GM12873 (cell line): ENCODE results near the gene AP1G2.

Experiments used
- TF ChIP-seq, protein P1 (sequence below): IDR thresholded peaks from 2 replicates; pipeline ENCODE4 v1.5.1; 2012; ENCODE audit warnings: low read depth, mild to moderate bottlenecking, moderate library complexity, low read length, control low read depth; ENCODE audit not compliant: insufficient read depth; ENCODE audit errors: missing control alignments

The AP1G2 gene

DNA sequence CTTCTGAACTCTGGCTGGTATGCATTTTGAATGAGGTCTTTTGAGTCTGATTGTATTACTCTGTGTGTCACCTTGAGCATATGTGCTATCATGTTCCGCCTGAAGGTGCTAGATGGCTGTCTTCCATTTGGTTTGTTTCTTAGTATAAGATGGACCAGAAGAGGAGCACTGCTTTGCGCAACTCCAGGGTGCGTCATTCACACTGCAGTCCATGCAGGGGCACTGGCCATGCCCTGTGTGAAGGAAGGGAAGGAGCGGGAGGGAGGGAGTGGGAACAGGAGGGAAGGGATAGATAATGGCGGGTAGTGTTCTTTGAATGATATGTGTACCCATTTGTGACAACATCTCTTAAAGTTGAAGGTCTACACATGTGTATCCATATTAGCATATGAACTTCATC, 24.2 kb downstream of the AP1G2 start:
- TF ChIP-seq, protein P1, sequence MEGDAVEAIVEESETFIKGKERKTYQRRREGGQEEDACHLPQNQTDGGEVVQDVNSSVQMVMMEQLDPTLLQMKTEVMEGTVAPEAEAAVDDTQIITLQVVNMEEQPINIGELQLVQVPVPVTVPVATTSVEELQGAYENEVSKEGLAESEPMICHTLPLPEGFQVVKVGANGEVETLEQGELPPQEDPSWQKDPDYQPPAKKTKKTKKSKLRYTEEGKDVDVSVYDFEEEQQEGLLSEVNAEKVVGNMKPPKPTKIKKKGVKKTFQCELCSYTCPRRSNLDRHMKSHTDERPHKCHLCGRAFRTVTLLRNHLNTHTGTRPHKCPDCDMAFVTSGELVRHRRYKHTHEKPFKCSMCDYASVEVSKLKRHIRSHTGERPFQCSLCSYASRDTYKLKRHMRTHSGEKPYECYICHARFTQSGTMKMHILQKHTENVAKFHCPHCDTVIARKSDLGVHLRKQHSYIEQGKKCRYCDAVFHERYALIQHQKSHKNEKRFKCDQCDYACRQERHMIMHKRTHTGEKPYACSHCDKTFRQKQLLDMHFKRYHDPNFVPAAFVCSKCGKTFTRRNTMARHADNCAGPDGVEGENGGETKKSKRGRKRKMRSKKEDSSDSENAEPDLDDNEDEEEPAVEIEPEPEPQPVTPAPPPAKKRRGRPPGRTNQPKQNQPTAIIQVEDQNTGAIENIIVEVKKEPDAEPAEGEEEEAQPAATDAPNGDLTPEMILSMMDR = no peak

DNA sequence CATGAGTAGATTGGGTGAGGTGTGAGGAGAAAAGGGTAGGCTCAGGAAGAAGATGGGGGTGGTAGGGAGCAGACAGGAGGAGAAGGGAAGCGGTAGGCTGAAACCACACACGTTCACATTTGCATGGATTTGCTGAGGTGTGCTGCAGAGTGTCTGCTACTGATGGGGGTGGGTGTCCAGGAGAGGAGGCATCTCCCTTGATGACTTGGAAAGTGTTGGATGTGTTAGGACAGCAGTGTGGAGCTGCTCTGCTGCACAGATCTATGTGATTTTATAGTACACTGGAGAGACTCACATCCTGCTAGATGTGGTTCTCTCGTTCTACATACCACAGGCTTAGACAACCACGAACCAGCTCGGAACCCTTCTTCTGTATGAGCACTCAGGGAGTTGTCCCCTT, 25.3 kb downstream of the AP1G2 start:
- TF ChIP-seq, protein P1 = no peak

DNA sequence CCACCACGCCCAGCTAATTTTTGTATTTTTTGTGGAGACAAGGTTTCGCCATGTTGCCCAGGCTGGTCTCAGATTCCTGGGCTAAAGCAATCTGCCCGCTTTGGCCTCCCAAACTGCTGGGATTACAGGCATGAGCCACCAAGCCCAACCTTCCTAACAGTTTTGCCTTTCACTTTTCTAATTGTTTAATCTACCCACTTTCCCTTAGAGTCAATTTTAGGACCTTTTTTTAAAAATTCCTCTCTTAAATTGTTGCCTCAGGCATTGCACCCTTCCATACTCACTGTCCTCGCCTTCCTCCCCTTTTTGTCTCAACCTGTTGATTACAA, 27.5 kb downstream of the AP1G2 start:
- TF ChIP-seq, protein P1 = no peak

DNA sequence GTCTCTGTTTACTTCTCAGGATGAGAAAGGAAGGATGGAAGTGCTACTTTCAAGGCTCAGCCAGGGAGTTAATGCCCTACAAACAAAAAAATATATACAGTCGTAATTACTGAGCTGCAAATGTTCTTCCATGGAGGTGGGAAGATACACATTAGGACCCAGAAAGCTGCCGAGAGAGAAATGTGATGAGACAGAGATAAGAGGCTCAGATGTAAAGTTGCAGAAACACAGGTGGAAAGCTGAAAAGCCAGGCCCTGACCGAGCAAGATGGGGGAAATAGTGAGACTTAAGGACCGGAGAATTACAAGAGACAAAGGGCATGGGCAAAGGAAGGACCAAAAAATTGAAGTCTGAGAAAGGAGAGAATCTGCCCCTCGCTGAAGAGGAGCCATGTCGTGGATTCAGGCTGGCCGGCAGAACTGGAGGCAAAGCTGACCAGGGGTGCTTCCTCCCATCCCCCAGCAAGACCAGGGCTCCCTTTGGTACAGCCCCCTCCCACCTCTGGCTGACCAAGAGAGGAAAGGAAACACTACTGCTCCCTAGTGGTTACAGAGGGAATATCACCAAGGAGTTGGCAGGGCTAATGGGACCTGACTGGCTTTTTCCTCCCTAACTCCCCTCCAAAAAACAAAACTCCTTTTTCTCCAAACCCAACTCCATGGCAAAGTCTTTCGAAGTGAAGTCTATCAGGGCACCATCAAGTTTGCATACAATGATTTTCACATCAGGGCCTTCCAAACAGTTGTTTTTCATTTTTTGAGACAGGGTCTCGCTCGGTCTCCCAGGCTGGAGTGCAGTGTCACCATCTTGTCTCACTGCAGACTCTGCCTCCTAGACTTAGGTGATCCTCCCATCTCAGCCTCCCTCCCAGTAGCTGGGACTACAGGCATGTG, 28.1 kb downstream of the AP1G2 start:
- TF ChIP-seq, protein P1 = peak; percentile 89

DNA sequence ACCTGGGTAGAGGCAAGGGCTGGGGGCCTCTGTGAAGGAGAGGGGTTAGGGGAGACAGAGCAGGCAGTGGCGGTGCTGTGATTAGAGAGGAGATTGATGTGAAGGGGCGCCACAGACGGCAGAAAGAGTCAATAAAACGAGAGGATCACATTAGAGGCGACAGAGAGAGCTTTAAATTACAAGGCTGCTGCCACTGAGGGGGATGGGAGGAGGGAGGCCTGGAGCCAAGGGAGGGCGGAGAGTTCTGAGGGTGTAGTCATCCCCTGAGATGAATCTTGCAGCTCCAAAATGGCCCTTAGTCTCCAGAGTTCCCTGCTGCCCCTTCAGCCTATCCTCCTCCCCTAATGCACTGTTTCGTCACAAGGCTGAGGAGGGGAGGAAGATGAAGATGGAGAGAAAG, 28.8 kb downstream of the AP1G2 start:
- TF ChIP-seq, protein P1 = no peak

DNA sequence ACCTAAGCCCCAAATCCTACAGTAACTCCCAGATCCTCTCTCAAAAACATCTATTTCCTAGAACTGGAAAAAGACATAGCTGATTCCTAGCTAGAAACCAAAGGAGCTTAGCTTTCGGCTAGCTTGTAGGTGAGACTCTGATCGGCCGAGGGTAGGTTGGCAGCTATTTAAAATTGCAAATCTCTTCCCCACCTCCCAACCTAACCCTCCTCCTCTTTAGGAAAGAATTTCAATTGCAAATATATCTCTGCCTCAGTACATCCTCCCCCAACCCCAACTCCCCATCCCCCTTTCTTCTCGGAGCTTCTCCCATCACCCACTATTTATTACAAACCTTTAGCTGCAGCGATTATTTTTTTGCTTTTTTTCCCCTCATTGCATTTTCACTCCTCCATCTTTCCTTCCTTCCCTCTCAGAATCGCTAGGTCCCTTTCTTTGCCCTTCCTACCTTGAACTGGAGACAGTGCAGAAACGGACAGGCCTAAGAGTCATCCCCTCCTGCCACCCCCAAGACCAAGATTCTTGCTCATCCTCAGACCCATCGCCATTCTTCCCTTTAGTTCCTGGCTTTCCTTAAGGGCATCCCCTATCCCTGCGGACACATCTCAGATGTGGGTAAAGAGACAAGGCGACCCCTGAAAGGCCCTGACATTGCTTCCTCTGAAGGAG, 29.4 kb downstream of the AP1G2 start:
- TF ChIP-seq, protein P1 = no peak

DNA sequence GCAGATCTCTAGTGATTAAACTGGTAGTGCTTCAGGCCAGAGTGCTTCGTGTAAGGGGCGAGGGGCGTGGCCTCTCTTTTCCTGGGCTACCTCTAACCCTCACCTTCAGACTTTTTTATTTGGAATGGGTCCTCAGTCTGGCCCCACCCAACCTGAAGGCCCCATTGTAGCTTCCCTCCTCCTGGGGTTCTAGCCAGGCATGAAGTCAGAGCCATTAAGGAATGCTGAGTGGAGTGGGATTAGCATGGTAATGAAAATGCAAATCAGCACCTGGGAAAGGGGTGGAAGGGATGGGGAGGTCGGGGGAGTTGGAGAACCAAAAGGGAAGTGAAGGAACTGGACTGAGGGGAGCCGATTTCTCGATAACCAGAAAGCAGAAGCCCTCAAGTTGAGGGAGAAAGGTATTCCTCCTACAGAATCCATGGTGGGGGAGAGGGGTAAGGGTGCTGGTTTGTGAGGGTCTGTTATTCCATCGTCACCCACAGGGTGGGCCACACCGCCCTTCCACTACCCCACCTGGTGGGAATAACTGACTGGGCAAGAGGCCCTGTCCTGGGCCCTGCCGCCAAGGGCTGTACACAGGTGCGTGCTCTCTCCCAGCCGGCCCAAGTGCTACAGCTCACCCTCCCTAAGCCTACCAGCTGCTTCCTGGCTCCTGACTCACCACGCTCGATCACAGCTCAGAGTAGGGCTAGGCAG, 30.1 kb downstream of the AP1G2 start:
- TF ChIP-seq, protein P1 = no peak
